ENCODE measurements around the gene RBMX2.
"Not testable (repeated sequence)": the region's sequence is repeated elsewhere in the genome, so short reads cannot be mapped to it uniquely, and the experiment has no call there.

The RBMX2 gene

DNA sequence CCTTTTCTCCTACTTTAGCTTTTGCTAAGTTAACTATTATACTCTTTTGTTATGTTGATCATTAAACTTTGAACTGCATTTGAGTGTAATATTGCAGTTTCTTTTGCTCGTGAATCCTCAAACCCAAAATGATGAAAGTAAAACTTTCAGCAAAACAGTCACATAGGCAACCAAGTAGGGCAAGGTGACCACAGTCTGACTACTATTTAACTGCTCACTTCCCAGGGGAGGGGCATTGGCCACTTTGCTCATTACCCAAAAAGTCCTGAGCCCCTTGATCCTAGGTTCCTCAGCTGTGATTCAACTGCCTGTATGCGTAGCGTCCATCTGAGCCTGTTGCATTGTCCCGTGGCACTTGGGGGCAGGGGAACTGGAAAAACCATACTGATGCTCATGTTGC lies 17.0 kb downstream of the RBMX2 start (continued):
- TF ChIP-seq ZNF416 (tag by site-specific recombination; IDR thresholded peaks at IDR 0.05) = no peak

DNA sequence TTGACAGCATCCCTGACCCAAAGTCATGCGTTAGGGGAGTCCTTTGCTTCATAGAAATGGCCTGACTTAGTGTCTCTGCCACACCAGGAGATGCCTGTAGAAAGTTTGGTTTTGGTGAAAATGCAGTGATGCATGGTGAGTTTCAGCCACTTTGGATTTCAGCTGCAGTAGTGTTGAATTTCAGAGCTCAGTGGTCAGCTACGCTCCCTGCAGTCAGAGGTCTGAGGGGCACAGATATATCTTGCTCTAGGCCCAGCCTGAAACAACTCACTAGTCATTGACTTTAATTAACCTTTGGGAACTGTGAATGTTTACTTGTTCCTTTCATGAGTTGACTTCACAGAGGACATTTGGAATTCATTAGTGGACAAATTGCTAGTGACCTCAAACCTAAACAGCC lies 17.5 kb downstream of the RBMX2 start:
- TF ChIP-seq, protein P1, sequence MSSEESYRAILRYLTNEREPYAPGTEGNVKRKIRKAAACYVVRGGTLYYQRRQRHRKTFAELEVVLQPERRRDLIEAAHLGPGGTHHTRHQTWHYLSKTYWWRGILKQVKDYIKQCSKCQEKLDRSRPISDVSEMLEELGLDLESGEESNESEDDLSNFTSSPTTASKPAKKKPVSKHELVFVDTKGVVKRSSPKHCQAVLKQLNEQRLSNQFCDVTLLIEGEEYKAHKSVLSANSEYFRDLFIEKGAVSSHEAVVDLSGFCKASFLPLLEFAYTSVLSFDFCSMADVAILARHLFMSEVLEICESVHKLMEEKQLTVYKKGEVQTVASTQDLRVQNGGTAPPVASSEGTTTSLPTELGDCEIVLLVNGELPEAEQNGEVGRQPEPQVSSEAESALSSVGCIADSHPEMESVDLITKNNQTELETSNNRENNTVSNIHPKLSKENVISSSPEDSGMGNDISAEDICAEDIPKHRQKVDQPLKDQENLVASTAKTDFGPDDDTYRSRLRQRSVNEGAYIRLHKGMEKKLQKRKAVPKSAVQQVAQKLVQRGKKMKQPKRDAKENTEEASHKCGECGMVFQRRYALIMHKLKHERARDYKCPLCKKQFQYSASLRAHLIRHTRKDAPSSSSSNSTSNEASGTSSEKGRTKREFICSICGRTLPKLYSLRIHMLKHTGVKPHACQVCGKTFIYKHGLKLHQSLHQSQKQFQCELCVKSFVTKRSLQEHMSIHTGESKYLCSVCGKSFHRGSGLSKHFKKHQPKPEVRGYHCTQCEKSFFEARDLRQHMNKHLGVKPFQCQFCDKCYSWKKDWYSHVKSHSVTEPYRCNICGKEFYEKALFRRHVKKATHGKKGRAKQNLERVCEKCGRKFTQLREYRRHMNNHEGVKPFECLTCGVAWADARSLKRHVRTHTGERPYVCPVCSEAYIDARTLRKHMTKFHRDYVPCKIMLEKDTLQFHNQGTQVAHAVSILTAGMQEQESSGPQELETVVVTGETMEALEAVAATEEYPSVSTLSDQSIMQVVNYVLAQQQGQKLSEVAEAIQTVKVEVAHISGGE (tag by site-specific recombination; conservative IDR thresholded peaks at IDR 0.05; ENCODE audit: low read depth) = no peak
- no peak for TF ChIP-seq ZNF175 (tag by site-specific recombination; IDR thresholded peaks at IDR 0.05)
- TF ChIP-seq ZNF155 (tag by site-specific recombination; IDR thresholded peaks at IDR 0.05) = no peak
- no peak for TF ChIP-seq ZFP41 (tag by site-specific recombination; IDR thresholded peaks at IDR 0.05; ENCODE audit: borderline replicate concordance)
- TF ChIP-seq ZNF248 (tag by site-specific recombination; IDR thresholded peaks at IDR 0.05) = no peak
- TF ChIP-seq ZNF792 (tag by site-specific recombination; IDR thresholded peaks at IDR 0.05) = no peak
- no peak for TF ChIP-seq SP7 (tag by site-specific recombination; IDR thresholded peaks at IDR 0.05)
- TF ChIP-seq ZNF416 (tag by site-specific recombination; IDR thresholded peaks at IDR 0.05) = no peak
- no peak for TF ChIP-seq ZSCAN16 (tag by site-specific recombination; IDR thresholded peaks at IDR 0.05)
- no peak for TF ChIP-seq HOXC10 (CRISPR knock-in tag; IDR thresholded peaks at IDR 0.05)
- TF ChIP-seq, protein P2, sequence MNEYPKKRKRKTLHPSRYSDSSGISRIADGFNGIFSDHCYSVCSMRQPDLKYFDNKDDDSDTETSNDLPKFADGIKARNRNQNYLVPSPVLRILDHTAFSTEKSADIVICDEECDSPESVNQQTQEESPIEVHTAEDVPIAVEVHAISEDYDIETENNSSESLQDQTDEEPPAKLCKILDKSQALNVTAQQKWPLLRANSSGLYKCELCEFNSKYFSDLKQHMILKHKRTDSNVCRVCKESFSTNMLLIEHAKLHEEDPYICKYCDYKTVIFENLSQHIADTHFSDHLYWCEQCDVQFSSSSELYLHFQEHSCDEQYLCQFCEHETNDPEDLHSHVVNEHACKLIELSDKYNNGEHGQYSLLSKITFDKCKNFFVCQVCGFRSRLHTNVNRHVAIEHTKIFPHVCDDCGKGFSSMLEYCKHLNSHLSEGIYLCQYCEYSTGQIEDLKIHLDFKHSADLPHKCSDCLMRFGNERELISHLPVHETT (tag by site-specific recombination; IDR thresholded peaks at IDR 0.05) = no peak
- no peak for TF ChIP-seq HIC1 (tag by site-specific recombination; IDR thresholded peaks at IDR 0.05)
- TF ChIP-seq, protein P3, sequence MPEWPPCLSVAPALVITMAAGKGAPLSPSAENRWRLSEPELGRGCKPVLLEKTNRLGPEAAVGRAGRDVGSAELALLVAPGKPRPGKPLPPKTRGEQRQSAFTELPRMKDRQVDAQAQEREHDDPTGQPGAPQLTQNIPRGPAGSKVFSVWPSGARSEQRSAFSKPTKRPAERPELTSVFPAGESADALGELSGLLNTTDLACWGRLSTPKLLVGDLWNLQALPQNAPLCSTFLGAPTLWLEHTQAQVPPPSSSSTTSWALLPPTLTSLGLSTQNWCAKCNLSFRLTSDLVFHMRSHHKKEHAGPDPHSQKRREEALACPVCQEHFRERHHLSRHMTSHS (tag by site-specific recombination; IDR thresholded peaks at IDR 0.05) = no peak
- no peak for TF ChIP-seq SP3 (tag by site-specific recombination; IDR thresholded peaks at IDR 0.05)
- no peak for TF ChIP-seq ZNF610 (tag by site-specific recombination; IDR thresholded peaks at IDR 0.05; ENCODE audit: borderline replicate concordance)
- no peak for TF ChIP-seq ZNF350 (tag by site-specific recombination; IDR thresholded peaks at IDR 0.05)
- TF ChIP-seq ZNF16 (tag by site-specific recombination; IDR thresholded peaks at IDR 0.05; ENCODE audit: low read depth) = no peak
- ChIA-PET POLR2A (no interaction called here), CTCF (no interaction called here)
- Histone ChIP-seq H3K4me1 (ENCODE audit: control insufficient read depth, insufficient read depth, low read length) (no peaks in the 10 kb centered on the region), H3K27ac (ENCODE audit: extremely low read depth, low read depth, low read length) (no peak overlapping the region), H3K9me3 (ENCODE audit: control insufficient read depth, insufficient read depth, low read depth, low read length) (no peaks in the 10 kb centered on the region), H3K36me3 (ENCODE audit: control insufficient read depth in 2 of 2, insufficient read depth in 1 of 2, low read length in 2 of 2) (peaks cover 0 to 10% of the 10 kb centered on the region in 2 experiments; a peak in 1 of 3 replicates), H3K4me3 (ENCODE audit: low read depth, low read length) (no peak overlapping the region)

DNA sequence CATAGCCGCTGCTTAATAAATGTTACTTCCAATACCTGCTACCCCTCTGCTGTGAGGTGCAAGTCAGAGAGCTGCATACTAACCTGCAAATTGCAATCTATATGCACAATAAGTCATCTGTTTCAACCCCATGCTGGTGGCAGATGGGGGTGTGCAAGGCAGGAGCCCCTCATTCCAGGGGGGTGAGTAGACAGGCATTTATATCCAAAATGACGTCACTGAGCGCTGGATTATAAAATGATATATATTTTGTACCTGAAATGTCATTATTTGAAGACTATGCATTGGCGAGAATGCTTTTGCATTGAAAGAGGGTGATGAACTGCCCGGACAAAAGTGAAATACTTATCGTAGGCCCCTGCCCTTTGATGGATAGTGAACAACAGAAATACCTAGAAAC lies 24.7 kb downstream of the RBMX2 start:
- no peak overlapping the region for H3K4me3 ChIP-seq (ENCODE audit: low read depth, low read length)
- no peaks in the 10 kb centered on the region for H3K4me1 ChIP-seq (ENCODE audit: control insufficient read depth, insufficient read depth, low read length)
- ChIA-PET POLR2A (no interaction called here), CTCF (no interaction called here)
- no peaks in the 10 kb centered on the region for H3K36me3 ChIP-seq (ENCODE audit: control insufficient read depth in 2 of 2, insufficient read depth in 1 of 2, low read length in 2 of 2)
- TF ChIP-seq OSR2 (tag by site-specific recombination; IDR thresholded peaks at IDR 0.05) (no peak), ZNF248 (tag by site-specific recombination; IDR thresholded peaks at IDR 0.05) (no peak)
- H3K27ac ChIP-seq (ENCODE audit: extremely low read depth, low read depth, low read length) = no peak overlapping the region
- no peaks in the 10 kb centered on the region for H3K9me3 ChIP-seq (ENCODE audit: control insufficient read depth, insufficient read depth, low read depth, low read length)

- H3K27ac ChIP-seq (ENCODE audit: extremely low read depth, low read depth, low read length); H3K36me3 ChIP-seq (ENCODE audit: control insufficient read depth in 2 of 2, insufficient read depth in 1 of 2, low read length in 2 of 2); POLR2A ChIA-PET; CTCF ChIA-PET; H3K4me3 ChIP-seq (ENCODE audit: low read depth, low read length); H3K4me1 ChIP-seq (ENCODE audit: control insufficient read depth, insufficient read depth, low read length); H3K9me3 ChIP-seq (ENCODE audit: control insufficient read depth, insufficient read depth, low read depth, low read length): not testable (repeated sequence)
Measured at GRCh38 chrX:130429236-130429635, 27.4 kb downstream of the RBMX2 start.
